Activated CD4-positive, alpha-beta T cell treated with anti-CD3 and anti-CD28 coated beads, Interleukin-10, Interleukin-2, amounts not matched to agents 100 ng/mL and 50 ng/mL, durations not matched to agents 16 hours and 8 hours (primary cell): Measurements from ENCODE around the gene TBR1.
A peak's percentile ranks its signal among the peaks of the same experiment; 100 is the strongest.

Source experiments
- DNase-seq: peaks from one replicate; pipeline ENCODE4 v3.0.0-alpha.2; 2020

Gene TBR1

DNA sequence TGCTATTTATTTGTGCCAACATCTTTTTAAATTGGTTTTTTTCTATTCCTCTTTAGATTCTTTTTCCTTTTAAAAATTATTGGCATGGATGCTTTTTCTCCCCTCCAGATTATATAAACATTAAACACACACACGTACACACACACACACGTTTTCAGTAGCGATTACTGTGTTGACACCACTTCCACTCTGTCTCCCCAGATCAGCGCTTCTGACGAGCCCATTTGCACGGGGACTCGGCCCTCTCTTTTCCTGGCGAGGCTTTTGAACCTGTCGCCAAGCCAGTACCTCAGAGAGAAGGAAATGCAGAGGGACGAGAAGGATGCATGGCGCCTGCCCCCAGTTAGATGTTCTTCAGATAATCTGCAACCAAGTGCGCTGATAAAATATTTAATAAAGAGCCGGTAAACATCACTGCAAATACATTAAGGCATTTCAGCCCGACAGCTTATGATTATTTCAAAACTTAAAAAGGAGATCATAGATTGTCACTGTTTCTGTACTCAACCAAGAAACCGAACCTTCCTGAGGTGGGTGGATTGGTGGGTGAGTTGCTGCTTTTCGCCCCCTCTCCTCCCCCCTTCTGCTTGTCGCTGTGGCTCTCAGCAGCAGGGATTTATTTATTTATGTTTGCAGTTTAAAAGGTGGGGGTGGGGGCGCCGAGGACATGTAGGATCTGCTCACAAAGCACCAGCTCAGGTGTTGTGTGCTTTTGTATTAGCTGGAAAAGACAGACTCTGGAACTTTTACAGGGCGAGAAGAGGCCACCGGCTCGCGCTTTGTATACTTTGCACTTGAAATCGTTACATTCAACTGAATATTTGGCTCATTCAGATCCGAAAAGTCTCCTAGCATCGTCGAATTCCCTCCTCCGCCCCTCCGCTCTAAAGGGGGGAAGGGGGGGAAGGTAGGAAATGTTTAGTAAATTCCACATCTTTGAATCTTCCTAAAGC is 787 bp upstream of the TBR1 start:
- DNase-seq = peak; percentile 23

DNA sequence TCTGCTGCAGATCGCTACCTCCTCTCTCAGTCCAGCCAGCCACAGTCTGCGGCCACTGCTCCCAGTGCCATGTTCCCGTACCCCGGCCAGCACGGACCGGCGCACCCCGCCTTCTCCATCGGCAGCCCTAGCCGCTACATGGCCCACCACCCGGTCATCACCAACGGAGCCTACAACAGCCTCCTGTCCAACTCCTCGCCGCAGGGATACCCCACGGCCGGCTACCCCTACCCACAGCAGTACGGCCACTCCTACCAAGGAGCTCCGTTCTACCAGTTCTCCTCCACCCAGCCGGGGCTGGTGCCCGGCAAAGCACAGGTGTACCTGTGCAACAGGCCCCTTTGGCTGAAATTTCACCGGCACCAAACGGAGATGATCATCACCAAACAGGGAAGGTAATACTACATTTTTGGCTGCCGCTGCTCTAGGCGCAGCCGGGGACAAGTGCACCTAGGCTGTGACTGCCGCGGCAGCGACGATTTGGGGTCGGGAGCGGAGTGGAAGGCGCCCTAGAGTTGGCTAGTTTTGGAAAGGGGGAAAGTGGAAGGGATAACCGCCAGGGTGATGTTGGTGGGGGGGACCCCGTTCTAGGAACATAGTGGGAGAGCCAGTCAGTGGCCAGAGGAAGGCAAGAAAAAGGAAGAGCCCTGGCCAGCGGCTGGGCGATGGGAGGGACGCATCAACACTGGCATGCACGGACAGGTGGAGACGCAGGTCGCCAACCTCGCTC is 776 bp downstream of the TBR1 start:
- no peak for DNase-seq

DNA sequence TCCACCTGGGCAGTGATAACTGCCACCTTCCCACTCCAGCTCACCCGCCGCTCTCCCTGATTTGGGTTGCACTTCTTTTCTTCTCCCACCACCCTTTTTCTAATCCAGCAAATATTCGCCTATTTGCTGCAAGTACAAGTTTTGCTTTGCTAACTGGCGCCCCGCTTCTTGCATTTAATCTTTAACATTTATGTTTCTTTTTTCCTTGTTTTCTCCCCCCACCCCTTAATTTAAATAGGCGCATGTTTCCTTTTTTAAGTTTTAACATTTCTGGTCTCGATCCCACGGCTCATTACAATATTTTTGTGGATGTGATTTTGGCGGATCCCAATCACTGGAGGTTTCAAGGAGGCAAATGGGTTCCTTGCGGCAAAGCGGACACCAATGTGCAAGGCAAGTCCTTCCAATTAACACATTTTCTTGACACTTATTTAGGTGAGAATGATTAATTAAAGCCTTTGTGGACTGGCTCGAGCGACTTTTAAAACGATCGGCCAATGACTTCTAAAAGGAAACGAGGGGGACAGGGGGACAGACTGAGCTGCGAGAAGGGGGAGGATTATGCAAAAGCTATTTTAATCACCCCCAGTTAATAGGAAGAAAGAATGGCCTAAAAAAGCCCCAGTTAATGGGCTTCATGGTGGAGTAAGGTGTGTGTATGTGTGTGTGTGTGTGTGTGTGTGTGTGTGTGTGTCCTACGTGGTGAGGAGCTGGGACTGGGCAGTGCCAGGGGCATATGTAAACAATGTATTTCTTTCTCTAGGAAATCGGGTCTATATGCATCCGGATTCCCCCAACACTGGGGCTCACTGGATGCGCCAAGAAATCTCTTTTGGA is 1.6 kb downstream of the TBR1 start:
- no peak for DNase-seq

DNA sequence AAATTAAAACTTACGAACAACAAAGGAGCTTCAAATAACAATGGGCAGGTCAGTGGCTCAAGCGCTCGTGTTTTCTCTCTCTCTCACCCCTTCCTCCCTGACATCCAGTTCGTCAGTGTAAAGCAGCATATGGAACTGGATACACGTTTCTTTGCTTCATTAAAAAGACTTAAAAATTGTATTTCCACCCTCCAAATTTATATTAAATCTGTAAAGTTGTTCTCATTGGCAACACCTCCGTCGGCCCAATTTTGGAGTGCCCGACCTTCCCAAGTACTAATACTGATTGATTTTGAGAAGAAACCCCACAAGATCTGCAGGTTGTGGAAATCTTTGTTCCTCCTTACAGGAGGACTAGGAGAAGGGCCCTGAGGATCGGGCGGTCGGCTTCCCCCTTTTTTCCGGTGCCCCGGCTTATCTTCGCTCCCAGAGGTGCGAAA is 2.2 kb downstream of the TBR1 start:
- no peak for DNase-seq

DNA sequence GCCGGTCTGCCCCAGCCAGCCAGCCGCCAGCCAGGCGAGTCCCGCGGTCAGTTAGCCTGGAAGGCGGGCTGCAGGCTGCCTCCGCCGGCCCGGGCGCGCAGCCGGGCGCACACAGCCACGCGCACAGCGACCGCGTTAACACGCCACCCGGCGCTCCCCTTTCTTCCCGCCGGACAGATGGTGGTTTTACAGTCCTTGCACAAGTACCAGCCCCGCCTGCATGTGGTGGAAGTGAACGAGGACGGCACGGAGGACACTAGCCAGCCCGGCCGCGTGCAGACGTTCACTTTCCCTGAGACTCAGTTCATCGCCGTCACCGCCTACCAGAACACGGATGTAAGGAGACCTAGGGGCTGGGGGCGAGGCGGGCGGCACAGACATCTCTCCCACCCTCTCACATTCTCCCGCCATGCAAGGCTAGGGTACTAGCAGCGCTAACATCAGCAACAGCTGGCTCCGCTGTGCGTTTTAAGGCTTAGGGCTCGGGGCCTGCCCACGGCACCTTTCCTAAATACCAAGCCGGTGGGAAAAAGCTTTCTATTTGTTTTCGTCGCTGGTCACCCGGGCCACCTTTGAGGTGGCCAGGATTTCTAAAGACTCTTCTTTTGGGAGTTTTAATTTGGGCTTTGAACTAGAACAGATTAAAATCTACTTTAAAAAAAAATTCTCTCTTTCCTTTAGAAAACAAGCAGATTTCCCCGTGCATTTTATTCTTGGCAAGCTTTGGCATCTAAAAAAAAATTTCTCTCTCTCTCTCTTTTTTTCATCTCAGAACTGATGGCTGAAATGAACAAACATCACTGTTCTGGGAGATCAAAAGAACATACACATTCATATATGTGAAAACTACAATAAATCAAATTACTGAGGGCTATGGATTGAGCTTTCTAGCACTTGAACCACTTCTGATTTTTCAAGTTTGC is 2.9 kb downstream of the TBR1 start:
- DNase-seq = no peak

DNA sequence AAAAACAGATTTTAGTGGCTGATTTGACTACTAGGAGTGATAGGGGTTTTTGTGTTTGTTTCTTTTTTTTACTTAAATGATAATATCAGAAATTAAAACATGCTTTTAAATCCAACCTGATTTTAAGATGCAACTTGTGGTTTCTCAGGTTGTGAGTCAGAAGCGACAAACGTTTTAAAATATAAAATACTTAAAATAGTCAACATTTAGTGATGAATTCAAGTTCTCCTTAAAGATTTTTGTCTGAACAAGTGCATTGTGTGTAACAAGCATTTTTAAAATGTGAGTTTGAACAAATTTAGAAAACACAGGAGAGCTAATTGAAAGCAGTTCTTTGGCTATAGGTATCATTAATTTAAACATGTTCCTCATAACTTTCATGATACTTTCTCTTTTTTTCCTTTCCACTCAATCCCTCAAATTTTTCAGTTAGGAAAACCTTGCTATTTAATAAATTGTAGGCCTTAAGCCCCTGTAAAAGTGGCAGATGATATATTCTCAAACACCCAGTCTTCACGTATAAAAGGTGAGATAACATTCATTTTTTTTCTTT is 3.6 kb downstream of the TBR1 start:
- DNase-seq = no peak

DNA sequence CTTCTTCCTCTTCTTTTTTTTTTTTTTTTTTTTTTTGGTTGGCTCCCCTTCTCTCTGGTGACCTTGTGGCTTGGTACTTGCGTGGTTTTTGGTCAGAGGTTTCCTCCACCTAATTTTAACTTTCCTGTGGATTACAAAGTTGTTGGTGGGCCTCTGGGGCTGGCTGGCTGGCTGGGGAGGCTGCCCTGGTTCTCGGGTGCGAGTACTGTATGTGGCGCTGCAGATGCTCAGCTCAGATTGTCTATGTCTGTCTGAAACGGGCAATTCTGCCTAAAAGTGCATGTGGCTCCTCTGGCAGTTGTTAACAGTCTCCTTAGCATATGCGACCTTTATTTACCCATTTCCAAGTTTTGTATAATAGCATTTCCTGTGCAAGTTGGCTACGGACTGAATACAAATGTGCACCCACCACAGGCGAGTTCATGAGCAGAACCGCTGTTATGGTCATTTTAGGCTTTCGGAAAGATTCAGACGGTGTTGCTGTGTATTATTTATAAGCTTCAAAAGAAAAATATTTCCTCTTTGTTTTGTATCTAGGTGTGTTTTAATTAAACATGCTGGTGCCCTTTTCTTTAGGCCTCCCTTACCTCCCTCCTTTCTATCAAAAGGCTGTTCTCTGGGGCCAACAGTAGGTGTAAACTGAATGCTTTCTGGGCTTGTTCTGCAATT is 4.4 kb downstream of the TBR1 start:
- no peak for DNase-seq

DNA sequence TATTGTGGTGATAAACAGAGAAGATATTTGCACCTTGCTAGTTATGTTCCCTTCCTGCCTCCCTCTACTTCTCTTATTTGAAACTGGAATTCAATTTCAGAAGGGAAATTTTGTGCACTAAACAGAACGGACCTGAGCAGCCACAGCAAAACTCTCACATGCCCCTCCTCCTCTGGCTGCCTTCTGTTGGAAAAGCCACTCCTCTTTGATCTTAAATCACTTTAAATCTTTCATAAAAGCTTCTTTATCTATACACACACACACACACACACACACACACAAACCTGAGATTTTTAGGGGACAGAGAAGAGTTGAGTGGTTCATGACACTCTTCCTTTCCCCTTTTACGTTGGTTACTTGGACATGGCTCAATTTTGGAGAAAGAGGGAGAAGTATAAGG is 5.6 kb downstream of the TBR1 start:
- DNase-seq = no peak

DNA sequence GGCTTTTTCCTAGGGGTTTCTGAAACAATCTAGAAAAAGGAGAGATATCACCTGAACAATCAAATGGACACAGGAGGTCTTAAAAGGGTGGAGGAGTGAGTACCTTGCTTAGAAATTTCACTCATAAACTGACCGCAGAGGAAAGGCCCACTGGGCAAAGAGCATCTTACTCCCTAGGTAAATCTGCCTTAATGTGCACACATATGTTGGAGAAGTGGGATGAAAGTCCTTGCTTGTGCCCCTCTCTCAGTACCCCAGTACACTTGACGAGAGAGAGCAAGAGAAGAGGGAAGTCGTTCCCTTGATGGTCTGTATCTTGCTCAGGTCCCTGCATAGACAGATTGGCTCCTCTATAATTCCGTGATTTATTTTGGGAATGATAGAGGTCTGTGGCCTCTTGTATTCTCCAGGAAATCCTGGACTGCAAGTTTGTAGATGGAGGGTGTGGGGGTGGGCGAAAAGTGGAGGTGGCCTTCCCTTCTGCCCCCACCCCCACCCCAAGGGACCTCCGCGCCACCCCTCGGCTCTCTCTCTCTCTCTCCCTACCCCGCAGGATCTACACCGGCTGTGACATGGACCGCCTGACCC is 6.8 kb downstream of the TBR1 start:
- DNase-seq = no peak

DNA sequence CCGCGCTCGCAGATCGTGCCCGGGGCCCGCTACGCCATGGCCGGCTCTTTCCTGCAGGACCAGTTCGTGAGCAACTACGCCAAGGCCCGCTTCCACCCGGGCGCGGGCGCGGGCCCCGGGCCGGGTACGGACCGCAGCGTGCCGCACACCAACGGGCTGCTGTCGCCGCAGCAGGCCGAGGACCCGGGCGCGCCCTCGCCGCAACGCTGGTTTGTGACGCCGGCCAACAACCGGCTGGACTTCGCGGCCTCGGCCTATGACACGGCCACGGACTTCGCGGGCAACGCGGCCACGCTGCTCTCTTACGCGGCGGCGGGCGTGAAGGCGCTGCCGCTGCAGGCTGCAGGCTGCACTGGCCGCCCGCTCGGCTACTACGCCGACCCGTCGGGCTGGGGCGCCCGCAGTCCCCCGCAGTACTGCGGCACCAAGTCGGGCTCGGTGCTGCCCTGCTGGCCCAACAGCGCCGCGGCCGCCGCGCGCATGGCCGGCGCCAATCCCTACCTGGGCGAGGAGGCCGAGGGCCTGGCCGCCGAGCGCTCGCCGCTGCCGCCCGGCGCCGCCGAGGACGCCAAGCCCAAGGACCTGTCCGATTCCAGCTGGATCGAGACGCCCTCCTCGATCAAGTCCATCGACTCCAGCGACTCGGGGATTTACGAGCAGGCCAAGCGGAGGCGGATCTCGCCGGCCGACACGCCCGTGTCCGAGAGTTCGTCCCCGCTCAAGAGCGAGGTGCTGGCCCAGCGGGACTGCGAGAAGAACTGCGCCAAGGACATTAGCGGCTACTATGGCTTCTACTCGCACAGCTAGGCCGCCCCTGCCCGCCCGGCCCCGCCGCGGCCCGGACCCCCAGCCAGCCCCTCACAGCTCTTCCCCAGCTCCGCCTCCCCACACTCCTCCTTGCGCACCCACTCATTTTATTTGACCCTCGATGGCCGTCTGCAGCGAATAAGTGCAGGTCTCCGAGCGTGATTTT is 7.6 kb downstream of the TBR1 start:
- DNase-seq = no peak

DNA sequence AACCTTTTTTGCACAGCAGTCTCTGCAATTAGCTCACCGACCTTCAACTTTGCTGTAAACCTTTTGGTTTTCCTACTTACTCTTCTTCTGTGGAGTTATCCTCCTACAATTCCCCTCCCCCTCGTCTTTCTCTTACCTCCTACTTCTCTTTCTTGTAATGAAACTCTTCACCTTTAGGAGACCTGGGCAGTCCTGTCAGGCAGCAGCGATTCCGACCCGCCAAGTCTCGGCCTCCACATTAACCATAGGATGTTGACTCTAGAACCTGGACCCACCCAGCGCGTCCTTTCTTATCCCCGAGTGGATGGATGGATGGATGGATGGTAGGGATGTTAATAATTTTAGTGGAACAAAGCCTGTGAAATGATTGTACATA is 8.3 kb downstream of the TBR1 start:
- no peak for DNase-seq

DNA sequence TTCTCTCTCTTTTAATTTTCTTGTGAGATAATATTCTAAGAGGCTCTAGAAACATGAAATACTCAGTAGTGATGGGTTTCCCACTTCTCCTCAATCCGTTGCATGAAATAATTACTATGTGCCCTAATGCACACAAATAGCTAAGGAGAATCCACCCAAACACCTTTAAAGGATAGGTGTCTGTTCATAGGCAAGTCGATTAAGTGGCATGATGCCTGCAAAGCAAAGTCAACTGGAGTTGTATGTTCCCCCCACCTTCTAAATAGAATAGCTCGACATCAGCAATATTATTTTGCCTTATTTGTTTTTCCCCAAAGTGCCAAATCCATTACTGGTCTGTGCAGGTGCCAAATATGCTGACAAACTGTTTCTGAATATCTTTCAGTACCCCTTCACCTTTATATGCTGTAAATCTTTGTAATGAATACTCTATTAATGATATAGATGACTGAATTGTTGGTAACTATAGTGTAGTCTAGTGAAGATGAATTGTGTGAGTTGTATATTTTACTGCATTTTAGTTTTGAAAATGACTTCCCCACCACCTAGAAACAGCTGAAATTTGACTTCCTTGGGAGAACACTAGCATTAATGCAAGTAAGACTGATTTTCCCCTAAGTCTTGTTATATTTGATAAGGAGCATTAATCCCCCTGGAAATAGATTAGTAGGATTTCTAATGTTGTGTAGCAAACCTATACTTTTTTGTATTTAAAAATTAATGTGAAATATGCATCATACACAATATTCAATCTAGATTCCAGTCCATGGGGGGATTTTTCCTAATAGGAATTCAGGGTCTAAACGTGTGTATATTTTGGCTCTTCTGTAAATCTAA is 9.0 kb downstream of the TBR1 start:
- no peak for DNase-seq

DNA sequence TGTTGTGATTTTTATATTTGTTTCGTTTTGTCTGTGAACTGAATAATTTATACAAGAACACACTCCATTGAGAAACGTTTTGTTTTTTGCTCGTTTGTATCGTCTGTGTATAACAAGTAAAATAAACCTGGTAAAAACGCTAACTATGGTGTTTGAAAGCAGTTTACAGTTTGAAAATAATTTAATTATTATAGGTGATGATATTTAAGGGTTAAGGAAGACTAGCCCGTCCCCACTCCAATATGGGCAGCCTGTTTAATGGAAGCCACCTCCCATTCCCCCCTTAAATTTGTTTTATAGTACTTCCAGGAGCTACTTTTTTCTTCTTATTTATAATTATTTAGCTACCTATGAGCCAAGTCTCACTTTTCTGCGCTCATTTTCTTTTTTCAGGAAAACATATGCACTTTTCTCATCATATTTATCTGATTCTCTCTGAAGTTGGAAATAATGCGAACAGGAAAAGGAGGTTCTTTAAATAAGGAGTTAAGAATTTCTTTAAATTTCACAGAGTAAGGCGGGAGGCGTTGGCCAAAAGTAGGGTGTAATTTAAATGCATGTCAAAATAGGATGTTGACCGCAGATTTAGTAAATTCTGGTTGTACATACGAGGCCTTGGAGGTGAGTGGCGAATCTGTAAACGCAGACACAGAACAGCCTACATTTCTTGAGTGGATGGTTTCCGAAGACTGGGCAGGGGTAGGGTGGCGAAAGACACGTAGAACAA is 9.8 kb downstream of the TBR1 start:
- DNase-seq = no peak

DNA sequence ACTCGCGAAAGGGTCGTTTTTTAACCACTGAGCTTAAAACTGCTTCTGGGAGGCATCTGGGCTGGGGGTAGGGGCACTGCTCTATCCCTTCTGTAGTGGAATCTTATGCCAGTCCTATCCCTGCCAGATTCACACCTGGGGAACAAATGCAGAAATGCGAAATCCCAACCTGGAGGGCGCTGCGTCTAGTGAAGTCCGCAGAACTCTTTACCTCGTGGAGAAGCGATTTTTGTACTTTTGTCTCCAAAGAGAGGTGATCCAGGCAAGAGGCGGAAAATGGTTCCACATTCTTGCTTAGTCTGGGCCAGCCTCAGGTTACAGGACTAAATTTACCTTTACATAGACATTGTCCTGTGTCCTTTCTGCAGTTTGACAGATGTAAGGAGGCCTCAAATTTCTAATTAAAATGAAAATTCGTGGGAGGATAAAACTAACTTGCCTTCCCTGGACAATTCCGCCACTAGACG is 10.4 kb downstream of the TBR1 start:
- DNase-seq = no peak

DNA sequence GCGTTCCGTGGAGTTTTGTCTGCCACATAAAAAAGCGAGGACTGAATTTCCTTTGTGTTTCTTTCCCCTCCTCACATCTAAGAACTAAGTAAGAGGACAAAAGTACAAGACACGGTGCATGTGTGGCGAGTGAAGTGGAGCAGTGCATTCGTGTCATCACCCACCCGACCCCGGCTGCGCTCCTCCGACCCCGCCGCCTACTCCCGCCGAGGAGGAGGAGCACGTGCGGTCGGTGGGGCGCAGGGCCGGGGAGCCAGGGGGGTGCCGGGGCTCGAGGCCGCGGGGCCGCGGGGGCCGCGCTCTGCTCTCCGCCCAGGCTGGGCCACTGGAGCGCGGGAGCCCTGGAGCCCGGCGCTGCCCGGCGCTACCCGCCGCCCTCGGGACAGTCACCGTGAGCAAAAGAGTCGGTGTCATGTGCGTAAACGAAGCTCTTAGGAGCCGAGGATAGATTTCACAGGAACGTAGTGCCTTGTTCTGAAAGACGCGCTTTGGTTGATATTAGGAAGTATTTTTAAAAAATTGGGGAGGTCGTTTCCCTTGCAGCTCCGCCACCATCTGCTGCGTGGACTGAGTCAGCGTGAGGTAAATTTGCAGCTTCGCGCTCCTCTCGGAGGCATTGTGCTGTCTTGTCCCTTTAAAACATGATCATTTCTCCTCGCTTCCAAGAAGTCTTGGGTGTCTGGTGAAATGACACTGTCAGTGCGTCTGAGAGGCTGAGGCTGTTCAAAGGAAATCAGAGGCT is 11.0 kb downstream of the TBR1 start:
- no peak for DNase-seq

DNA sequence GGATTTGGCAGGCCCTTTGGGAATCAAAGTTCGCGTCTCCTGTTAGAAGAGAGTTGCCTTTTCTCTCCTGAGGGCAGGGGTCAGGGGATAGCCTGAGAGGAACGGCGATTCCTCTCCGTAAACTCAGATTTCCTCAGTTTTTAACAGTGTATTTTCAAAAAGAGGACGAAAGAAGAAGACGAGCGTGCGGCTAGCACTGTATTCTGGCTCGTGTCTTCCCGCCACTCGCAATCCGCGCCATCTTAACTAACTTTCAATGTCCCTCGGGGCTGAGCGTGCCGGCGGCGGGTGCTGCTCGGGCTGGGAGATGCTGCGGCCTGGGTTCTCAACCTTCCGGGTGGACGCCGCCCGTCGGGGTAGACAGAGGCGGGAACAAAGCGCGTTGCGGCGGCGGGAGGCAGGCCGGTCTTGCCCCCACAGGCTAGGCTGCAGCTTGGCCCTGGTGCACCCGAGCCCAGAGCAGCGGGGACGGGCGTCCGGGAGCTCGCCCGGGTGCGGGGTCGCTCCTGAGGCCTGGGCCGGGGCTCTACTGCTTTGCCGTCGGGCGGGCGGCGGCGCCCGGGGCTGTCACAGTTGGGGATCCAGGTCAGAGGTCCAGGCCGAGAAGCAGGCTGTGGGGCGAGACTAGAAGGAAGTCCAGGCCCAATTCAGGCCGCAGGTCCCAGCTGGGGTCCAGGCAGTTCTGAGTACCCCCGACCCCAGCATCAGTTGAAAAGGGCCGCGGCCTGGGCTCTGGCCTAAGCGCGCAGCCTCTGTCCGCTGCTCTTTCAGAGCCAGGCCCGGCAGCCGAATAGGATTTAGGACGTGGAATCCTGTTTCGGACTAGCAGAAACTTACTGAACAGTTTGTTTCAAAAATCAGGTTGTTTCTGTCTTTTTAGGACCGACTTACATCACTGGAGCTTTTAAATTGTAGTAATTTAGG is 11.8 kb downstream of the TBR1 start:
- no peak for DNase-seq
